GM18868 (cell line): ENCODE data around the gene SPATA16.
"Not testable (repeated sequence)": the region's sequence is repeated elsewhere in the genome, so short reads cannot be mapped to it uniquely, and the experiment has no call there.

Source experiments
- ATAC-seq: cut with Tn5 transposase; IDR thresholded peaks from one replicate; pipeline ENCODE4 v1.9.1; 2021; ENCODE audit warnings: mild to moderate bottlenecking, moderate library complexity; ENCODE audit not compliant: unreplicated experiment

The SPATA16 gene

DNA sequence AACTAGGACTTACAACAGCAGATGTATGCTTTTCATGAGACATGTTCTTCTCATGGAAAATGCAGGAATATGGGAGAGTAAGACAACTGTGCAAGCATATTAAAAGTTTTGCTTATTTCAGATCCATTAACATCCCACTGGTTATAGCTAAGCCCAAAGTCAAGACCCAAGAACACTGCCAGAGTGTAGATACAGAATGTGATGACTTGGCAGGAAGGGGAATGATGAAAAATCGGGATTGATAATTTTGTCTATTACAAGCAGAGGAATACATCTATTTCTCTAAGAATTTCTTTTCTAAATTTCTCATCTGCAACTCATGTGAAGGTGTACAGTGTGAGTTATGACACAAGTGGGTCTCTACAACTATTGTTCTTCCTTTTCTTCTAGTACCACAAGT, 76.4 kb downstream of the SPATA16 start:
- ATAC-seq = no peak

DNA sequence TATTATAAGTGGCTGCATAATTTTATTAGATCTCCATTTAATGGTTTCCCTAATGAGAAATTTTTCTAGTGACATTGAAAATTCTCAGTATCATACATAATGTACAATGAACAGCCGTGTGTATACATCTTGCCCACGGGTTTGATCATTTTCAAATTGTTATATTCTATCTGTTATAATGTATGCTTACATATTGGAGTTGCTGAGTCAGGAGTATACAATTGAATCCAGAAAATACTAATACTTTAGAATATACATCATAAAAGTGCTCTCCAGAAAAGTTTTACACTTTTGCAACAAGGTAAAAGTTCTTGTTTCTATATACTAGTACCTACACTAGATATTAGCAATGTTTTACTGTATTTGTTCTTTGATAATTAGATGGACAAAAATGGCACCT, 82.8 kb downstream of the SPATA16 start:
- no peak for ATAC-seq

DNA sequence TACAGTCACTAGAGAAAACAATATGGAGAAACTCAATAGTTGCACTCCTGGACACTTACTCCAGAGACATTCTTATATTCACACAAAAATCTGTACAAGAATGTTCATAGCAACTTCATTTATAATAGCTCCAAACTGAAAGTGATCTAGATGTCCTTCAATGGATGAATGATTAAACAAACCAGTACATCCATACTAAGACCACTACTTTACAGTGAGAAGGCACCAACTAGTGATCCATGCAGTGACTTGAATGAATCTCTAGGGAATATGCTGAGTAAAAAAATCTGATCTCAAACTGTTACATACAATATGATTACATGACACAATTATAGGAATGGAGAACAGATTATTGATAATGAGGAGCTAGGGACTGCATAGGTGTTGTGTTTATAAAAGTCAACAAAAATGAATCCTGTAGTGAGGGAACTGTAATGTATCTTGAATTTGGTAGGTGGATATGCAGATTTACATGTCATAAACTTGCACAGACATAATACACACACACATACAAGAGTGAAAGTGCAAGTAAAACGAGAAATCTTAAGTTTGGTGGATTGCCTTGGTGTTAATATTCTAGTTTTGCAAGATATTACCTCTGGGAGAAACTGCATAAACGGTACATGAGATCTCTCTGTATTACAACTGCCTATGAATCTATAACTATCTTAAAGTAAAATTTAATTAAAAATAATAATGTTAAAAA, 85.7 kb downstream of the SPATA16 start:
- ATAC-seq = peak; percentile 53

DNA sequence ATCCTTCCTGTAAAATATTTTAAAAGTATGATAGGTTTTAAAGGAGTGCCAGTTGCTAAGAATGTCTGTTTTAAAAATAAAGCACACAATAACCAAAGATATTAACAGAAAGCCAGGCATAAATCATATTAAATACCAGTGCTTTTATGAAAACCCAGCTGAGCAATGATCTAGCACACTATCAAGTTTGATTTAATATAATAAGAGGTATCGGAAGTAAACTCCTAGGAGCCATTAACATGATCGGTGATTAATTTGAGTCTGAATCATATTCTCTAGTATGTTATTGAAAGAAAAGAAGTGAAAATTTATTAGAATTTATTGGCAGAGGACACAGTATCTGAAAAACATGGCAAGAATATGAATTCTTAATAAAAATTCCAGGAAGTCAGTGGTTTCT, 91.7 kb downstream of the SPATA16 start:
- ATAC-seq = no peak

DNA sequence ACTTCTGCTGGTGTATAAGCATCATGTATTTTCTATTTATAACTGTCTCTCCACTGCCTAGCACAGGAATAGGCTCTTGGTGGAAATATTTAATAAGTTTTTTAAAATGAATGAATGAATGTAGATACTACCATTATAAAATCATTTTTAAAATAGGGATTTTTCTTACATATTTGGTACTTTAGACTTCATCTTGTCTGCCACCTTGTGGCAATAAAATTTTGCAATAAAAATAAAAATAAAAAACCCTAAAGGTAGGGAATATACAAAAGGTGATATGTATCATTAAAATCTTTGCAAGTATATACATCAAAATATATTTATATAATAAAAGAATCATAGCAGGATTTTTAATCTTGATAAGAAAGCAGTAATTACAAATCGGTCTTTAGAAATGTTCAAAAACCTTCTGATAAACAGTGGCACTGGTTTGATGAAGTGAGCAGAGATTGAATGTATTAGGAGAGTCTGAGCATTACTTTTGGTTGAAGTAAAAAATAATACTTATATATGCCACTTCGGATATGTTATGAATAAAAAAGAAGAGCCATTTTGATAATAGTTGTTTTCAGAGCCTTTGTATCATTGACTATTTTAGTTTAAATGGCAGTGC, 95.2 kb downstream of the SPATA16 start:
- ATAC-seq = no peak

DNA sequence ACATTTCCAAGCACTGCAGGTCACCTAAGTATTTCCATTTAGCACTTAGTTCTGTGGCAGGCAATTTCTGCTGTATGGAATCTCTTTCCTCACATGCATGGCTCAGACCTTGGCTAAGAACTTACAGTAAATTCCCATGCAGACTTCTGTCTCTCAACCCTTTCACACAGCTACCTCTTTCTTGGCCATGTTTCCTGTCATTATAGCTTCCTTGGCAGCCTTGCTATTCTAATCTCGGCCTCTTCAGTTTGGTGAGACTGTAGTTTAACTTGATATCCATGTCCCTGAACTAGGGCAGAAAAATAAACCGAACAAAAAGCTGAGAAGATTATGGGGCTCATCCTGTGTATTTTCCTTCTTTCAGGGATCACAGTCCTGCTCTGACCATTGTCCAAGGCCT, 96.0 kb downstream of the SPATA16 start:
- no peak for ATAC-seq

DNA sequence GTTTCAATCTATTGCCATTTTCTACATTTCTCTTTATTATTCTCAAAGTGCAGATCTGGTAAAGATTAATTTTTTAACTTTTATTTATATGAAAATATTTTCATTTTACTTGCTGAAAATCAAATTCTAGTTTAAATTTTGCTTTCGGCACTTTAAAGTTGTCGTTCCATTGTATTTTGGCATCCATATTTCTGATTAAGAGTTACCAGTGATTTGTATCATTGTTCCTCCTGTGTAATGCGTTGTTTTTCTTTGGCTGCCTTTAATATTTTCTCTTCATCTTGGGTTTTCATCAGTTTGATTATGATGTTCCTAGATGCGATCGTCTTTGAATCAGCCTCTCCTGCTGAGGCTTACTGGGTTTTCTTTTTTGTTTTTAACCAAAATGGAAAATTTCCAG, 97.3 kb downstream of the SPATA16 start:
- ATAC-seq = no peak

DNA sequence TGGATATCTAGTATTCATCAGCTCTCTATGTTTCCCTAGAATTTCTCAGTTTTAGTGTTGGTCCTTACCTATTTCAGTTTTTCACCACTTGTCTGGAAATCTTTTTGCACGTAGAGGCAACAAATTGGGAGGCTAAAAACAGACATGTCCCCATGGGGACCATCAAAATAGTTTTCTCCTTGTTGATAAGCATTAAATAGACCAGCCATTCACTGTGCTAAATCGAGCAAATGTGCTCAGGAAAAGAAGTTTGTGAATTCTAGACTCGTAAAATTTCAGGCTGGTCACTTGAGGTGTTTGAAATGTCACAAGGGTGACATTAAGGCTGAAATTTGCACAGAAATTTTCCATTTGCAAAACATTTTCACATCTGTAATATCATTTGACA, 102.6 kb downstream of the SPATA16 start:
- ATAC-seq = no peak

DNA sequence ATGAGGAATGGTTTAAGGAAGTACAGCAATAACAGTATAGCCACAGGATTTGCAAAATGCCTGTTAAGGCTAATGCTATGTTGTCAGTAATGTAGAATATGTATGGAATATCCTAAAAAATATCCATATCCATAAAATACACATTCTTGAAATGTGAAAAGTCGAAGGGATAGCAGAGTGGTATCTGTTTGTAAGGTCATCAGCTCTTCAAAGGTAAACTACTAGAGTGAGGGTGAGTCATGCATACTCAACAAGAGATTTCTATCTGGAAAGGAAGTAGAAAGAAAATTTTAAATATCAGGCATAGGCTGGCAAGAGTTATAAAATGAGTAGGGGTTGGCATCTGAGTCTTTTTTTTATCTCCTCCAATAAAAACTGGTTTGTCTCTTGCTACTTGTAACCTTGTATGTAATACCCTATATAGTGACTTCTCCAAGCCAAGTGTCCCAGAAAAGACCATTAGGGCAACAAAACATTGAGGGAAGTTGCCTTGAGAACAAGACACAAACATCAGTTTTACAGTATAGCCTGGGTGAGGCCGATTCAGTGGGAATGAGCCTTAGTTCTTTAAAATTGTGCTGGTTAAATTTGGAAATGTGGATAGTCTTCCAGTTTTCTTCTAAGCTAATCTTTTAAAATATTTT, 103.1 kb downstream of the SPATA16 start:
- ATAC-seq = no peak

DNA sequence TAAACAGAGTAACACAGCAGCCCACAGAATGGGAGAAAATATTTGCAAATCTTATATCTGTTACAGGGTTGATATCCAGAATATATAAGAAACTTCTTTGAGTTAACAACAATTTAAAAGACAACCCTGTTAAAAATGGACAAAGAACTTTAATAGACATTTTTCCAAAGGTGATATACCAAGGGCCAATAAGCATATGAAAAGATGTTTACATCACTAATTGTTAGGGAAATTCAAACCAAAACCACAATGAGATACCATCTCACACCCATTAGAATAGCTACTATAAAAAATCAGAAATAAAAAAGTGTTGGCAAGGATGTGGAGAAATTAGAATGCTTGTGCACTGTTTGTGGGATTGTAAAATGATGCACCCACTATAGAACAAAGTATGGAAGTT, 110.8 kb downstream of the SPATA16 start:
- no peak for ATAC-seq

DNA sequence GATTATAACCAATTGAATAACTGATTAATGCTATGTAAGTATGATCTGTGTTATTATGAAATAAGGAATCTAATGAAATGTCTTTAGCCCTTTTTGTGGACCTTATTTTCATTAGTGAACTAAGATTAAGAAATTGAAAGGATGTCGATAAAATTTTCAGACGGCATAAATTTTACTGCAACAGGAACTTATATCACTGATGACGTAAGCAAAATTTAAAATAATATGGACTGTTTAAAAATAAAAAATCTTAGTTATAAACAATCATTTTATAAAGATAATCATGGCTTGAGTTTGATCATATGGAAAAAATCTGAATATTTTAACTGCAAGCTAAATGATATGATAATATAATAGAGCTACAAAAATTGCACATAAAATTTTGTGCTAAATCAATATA, 112.7 kb downstream of the SPATA16 start:
- ATAC-seq = no peak

DNA sequence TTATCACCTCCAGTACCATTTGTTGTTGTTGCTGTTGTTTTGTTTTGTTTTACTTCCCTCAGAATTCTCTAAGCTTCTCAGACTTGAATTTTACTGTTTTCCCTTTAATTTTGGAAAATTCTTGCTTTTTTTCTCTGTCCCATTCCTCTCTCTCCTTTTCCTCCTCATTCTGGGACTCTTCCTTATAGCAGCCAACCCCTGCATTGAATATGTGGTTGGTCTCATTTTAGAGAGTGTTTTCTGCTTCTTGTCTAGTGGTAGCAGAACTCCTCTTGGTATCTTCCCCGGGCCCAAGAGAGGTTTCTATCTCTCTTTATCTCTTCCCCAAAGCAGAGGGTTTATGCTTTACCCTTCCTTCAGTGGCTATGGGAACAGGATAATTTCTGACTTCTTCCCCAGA, 113.6 kb downstream of the SPATA16 start:
- ATAC-seq = no peak

DNA sequence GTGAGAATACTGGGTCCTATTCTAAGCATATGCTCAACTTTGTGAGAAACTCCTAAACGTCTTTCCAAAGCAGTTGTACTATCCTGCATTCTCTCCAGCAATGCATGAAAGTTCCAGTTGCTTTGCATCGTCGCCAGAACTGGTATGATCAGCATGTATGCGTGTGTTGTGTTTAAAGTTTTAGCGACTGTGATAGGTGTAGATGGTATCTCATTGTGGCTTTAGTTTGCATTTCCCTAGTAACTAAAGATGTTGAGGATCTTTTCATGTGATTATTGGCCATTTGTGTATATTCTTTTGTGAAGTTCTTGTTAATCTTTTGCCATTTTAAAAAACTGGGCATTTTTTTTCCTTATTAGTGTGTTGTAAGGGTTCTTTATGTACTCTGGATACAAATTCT, 115.1 kb downstream of the SPATA16 start:
- no peak for ATAC-seq

DNA sequence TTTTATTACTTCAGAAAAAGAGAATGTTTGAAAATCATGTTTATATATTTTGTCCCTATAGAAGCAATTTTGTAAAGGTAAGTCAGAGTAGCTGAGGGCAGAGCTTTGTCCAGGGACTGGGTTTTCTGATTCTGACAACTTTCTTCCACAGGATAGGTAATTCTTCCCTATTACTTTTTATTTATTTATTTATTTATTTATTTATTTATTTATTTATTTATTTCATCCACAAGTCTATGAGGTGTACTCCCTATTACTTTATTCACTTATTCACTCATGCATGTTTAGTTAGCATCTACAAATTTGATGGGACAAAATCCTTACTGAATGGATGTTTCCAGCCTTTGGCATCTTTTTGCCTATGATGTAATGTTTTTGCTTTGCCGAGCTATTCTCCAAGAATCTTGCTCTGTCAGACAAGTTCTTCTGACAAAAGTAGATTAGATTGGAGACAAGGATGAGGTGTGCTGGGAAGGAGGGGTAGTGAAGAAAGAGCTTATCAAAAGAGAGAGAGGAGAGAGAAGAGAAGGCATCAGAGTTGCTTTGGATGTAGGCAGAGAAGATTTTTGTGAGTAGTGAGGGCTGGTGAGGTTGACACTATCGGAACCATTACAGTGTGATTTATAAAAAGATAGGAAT, 119.4 kb downstream of the SPATA16 start:
- ATAC-seq = no peak

DNA sequence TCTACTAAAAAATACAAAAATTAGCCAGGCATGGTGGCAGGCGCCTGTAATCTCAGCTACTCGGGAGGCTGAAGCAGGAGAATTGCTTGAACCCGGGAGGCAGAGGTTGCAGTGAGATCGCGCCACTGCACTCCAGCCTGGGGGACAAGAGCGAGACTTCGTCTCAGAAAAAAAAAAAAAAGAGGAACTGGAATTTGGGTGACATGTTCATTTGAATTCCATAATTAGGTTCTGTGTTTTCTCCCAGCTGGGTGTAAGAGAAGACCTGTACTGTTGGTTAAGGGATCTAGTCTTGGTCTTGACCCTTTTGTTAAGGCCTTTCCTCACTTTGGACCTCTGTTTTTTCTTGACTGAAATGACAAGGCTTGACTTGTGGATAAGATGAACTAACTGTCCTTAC, 120.9 kb downstream of the SPATA16 start:
- ATAC-seq = not testable (repeated sequence)

DNA sequence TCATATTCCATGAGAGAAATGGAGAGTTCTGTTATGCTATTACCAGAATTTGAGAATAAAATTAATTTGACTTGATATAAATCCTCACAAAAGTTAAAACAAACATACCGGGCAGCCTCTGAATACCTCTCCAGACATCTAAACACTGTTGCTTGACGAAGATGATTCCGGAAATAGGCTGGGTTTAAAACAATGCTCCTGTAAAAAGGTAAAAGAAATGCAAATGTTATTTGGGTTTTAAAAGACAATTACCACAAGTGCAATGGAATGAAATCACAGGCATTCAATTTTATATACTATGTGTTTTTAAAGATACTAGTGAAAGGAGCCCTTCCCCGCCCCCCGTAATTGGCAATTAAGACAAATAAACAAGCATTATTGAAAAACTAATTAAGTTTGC, 121.7 kb downstream of the SPATA16 start:
- no peak for ATAC-seq

DNA sequence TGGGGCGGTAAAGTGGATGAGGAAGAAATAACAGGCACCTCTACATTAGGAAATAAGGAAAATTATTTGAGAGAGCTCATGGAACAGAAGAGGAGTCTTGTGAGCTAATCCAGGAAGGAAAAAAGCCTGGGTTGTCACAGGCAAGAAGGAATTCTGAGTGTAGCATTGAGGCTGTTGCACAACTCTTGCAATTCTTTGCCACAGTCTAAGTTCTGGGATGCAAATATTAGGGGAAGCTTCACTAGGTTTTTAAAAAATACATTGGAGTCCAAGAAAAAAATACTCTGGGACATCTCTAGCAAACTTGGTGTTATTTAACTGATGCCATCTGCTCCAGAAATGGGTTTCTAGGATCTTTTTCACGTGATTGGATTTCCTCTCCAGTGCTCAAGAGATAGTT, 122.3 kb downstream of the SPATA16 start:
- no peak for ATAC-seq

DNA sequence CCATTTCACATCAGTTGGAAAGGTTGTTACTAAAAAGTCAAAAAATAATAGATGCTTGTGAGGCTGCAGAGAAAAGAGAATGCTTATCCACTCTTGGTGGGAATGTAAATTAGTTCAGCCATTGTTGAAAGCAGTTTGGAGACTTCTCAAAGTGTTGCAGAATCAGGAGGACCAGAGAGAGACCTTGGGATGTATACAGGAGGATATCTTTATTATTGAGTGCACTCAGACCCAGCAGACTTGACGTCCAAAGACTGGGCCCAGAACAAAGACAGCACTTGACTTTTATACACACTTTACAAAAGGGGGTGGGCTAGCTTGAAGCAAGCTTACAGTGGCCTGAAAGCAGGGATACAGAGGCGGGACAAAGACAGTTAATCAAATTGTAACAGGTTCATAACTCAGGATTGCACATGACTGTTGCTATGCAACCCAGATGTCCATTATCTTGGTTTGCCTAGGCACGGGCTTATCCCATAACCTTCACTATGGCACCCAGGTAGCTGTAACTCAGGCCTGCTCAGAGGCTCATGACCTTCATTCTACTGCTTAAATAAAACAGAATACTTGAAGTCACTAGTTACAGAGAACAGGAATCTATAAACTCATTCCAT, 127.7 kb downstream of the SPATA16 start:
- no peak for ATAC-seq

DNA sequence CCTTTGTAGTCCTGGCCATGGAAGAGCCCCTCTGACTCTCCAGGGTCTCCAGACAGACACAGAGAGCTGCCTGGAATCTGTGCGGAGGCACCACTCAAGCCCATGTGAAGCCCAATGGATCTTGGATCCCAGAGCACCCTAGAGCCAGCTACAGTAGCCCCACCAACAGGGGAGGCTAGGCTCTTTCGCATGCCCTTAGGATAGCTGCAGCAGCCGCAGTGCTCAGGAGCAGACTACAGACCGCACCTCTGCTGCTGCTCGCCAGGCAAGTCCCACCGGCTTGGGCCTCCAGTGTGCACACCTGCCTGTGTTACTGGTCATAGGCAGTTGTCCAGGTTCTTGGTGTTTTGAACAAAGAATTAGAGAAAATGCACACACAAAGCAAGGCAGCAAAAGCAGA, 131.6 kb downstream of the SPATA16 start:
- no peak for ATAC-seq

DNA sequence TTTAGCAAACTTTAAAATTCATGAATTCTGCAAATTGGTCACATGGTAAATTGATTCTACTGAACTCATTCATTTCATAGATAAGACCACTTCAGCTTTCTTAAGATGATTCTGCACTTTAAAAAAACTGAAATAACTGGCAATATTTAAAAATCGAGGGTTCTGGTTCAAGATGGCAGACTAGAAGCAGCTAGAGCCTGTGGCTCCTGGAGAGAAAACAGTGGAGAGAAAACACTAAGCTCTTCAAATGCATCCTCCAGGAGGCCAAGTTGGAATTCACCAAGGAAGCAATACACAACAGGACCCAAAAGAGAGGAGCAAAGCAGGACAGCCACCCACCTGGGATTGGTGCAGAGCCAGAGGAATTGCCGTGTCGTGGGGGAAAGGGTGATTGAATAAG, 132.1 kb downstream of the SPATA16 start:
- ATAC-seq = no peak

DNA sequence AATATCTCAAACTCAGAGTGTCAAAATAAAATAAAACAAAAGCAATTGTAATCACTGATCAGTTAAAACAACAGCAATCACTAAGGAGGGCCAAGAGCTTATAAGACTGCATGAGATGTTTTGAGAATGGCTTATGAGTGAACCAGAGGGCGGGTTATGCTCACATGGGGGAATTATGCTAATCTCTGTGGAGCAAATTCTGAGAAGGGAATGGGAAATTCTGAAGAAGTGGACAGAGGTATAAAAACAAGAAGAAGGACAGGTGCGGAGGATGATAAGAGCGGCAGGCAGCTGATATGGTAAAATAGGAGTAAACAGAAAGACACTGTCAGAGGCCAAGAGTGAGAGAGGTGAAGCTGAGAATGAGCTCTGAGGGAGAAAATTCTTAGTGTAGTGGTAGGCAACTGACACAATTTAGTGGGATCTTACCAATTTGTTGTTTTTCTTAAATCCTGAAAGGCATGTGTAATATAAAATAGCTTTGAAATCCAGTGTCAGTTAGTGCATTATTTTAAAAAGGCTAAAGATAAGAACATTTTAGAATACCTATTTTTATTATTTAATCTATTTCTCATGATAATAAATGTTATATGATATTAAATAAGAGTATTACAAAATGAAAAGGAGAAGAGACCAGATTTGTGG, 133.8 kb downstream of the SPATA16 start:
- no peak for ATAC-seq
